Measurements from ENCODE around the gene NTM.
"Not testable (repeated sequence)": the region's sequence is repeated elsewhere in the genome, so short reads cannot be mapped to it uniquely, and the experiment has no call there.

The NTM gene

DNA sequence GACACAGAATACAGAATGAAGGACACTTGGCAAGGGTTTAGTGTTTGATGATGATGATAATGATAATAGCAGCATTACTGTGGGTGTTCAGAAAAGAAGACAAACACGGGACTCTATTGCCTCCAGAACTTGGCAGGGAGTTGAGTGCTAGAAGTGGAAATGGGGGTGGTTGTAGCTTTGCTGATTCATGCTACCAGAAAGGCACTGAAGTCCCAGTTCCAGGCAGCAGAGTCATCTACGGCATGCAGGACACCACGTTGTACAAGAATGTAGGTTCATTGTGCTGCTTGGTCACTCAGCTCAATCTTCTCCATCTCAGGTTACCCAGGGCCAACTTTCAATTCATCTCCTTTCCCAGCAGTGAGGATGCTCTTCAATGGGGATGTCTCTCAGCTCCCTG is 115.7 kb downstream of the NTM start:
- Histone ChIP-seq H3K9ac (ENCODE audit: low read depth, low read length) (no peak overlapping the region), H3K4me1 (ENCODE audit: insufficient read depth, low read length) (peaks cover 4% of the 10 kb centered on the region; the same call in 1 of the 2 replicates), H3K9me3 (ENCODE audit: insufficient read depth, low read depth, low read length) (no peaks in the 10 kb centered on the region), H3K36me3 (ENCODE audit: insufficient read depth, low read depth, low read length) (no peaks in the 10 kb centered on the region), H3K27ac (ENCODE audit: low read length) (no peak overlapping the region), H3K27me3 (ENCODE audit: insufficient read depth, low read length) (0 out of 2 replicates have a peak, but pooled peaks cover 5% of the 10 kb centered on the region), H3K4me3 (ENCODE audit: low read length) (no peak overlapping the region)

DNA sequence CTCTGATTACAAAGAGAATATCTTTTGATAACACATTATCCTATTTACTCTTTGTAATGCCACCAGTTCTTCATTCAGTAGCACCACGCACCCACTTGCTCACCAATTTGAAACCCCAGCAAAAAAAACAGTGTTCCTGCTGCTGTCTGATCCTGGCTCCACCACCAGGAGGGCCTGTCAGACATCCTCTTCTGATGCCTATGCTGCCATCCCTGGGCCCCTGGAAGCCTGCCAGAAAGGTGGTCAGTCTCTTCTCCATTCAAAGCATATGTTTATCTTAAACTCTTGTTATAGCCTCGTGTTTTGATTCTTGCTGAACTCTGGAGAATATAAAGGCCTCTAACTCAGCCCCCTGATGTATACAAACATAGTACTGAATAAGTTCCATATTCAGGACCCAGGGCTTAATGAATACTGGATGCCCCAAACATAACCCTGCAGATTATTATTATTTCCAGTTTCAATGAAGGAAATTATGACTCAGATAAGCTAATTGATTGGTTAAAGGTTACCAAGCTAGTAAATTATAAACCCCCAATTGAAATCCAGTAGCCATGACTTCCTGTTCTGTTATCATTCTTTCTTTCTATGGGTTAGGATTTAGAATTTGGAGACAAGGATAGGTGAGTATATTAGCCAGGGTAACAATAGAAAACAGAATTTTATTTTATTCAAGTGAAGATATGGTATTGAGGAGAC is 116.7 kb downstream of the NTM start:
- no peak overlapping the region for H3K27ac ChIP-seq (ENCODE audit: low read length)
- no peak overlapping the region for H3K4me3 ChIP-seq (ENCODE audit: low read length)
- H3K9me3 ChIP-seq (ENCODE audit: insufficient read depth, low read depth, low read length): no peaks in the 10 kb centered on the region
- H3K36me3 ChIP-seq (ENCODE audit: insufficient read depth, low read depth, low read length): no peaks in the 10 kb centered on the region
- H3K9ac ChIP-seq (ENCODE audit: low read depth, low read length): no peak overlapping the region
- peaks cover 4% of the 10 kb centered on the region; the same call in 1 of the 2 replicates for H3K4me1 ChIP-seq (ENCODE audit: insufficient read depth, low read length)
- 0 out of 2 replicates have a peak, but pooled peaks cover 5% of the 10 kb centered on the region for H3K27me3 ChIP-seq (ENCODE audit: insufficient read depth, low read length)

DNA sequence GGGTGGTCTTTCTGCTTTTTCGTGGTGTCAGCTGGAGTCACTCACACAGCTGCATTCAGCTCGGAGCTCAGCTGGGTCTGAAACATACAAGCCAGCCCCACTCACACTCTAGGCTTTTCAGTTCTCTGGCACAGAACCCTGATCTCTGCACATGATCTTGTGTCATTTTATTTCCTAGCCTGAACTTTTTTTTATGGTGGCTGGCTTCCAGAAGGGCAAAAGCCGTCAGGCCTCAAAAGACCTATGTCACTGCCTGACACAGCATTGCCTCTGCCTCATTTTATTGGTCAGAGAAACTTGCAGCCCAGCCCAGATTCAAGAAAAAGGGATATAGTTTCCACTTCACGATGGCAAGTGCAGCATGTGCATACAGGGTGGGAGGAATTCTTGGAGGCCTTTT is 117.8 kb downstream of the NTM start:
- Histone ChIP-seq H3K4me1 (ENCODE audit: insufficient read depth, low read length) (peaks cover 4% of the 10 kb centered on the region; the same call in 1 of the 2 replicates), H3K9ac (ENCODE audit: low read depth, low read length) (no peak overlapping the region), H3K4me3 (ENCODE audit: low read length) (no peak overlapping the region), H3K9me3 (ENCODE audit: insufficient read depth, low read depth, low read length) (no peaks in the 10 kb centered on the region), H3K27ac (ENCODE audit: low read length) (no peak overlapping the region), H3K36me3 (ENCODE audit: insufficient read depth, low read depth, low read length) (no peaks in the 10 kb centered on the region), H3K27me3 (ENCODE audit: insufficient read depth, low read length) (no peaks in the 10 kb centered on the region)

DNA sequence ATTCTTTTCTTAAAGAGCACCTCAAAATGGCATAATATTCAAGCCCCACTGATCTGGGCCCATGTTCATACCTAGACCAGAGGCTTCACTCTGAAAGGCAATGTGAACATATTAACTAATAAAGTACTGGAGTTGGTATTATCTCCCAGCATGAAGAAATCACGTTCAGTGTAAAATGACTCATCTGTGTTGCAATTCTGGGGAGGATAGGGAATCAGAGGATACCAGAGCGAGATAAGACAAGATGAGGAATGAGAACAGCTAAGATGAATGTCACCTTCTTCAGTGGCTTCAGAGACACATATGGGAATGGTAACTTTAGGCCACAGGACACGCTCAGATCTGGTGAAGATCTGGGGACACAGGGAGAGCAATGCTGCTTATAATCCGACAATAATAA is 121.1 kb downstream of the NTM start:
- Histone ChIP-seq H3K9me3 (ENCODE audit: insufficient read depth, low read depth, low read length) (no peaks in the 10 kb centered on the region), H3K4me1 (ENCODE audit: insufficient read depth, low read length) (no peaks in the 10 kb centered on the region), H3K36me3 (ENCODE audit: insufficient read depth, low read depth, low read length) (no peaks in the 10 kb centered on the region), H3K4me3 (ENCODE audit: low read length) (no peak overlapping the region), H3K27me3 (ENCODE audit: insufficient read depth, low read length) (no peaks in the 10 kb centered on the region), H3K27ac (ENCODE audit: low read length) (no peak overlapping the region), H3K9ac (ENCODE audit: low read depth, low read length) (no peak overlapping the region)

DNA sequence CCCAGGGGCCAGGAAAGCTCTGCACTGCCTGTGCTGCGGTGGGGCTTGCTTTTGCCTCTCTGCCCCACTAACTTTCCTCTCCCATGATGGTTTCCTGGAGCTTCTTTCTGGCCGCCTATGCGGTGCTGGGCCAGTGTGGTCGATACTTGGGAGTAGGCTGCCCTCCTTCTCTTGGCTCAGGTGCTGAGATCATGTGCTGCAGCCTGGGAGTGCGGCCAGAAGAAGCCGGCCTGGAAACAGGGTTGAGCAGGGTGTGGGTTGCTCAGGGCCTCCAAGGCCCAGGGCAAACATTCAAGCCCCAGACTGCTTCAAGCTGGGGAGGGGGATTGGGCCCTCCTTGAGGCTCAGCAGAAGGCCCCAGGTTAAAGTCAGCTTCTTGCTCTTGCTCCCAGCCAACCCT is 125.0 kb downstream of the NTM start:
- Histone ChIP-seq H3K36me3 (ENCODE audit: insufficient read depth, low read depth, low read length) (no peaks in the 10 kb centered on the region), H3K27me3 (ENCODE audit: insufficient read depth, low read length) (no peaks in the 10 kb centered on the region), H3K27ac (ENCODE audit: low read length) (no peak overlapping the region), H3K4me3 (ENCODE audit: low read length) (no peak overlapping the region), H3K9me3 (ENCODE audit: insufficient read depth, low read depth, low read length) (no peaks in the 10 kb centered on the region), H3K4me1 (ENCODE audit: insufficient read depth, low read length) (peaks cover 3% of the 10 kb centered on the region), H3K9ac (ENCODE audit: low read depth, low read length) (no peak overlapping the region)

DNA sequence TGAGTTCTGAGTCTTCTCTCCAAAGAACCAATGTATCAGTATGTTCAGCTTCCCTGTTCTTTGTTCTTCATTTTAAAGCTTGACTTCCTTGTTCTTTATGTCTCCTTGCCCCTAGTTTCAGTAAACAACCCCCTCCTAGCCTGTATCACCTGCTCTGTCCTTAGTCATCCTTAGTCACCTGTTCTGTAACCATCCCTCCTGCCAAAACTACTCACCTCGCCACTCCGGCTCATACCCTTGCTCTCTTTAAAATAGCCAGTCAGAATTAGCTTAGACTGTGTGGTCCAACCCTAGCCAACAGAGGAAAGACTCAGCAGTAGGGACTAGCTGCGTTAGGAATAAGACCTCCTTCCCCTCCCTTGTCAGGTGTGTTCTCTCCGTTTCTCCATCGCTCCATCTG is 127.3 kb downstream of the NTM start:
- not testable (repeated sequence) for H3K36me3 ChIP-seq (ENCODE audit: insufficient read depth, low read depth, low read length); H3K27ac ChIP-seq (ENCODE audit: low read length); H3K9ac ChIP-seq (ENCODE audit: low read depth, low read length); H3K27me3 ChIP-seq (ENCODE audit: insufficient read depth, low read length); H3K4me1 ChIP-seq (ENCODE audit: insufficient read depth, low read length); H3K4me3 ChIP-seq (ENCODE audit: low read length); H3K9me3 ChIP-seq (ENCODE audit: insufficient read depth, low read depth, low read length)

DNA sequence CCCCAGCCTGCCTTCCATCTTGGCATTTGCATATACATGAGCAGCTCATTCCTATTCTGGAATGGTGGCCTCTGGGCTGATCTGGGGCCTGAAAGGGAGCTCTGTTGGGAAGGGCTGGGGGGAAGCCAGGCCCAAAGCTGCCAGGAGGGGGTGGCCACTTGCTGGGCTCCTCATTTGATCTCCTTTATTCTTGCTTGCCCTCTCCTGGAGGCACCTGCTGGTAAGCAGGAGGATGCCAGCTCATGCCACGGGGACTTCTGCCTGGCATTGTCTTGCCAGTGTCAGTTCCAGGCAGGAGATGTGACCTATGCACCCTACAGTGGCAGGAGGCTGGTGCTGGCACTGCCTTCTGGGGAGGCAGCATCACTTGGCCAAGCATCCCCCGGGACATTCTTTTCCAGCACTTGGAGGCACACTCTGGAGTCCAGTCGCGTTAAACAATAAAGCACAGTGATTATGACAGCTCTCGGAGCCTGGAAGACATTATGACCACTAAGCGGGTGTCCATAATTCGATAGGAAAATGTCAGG is 128.3 kb downstream of the NTM start:
- no peaks in the 10 kb centered on the region for H3K36me3 ChIP-seq (ENCODE audit: insufficient read depth, low read depth, low read length)
- H3K4me3 ChIP-seq (ENCODE audit: low read length): no peak overlapping the region
- H3K27me3 ChIP-seq (ENCODE audit: insufficient read depth, low read length): no peaks in the 10 kb centered on the region
- H3K27ac ChIP-seq (ENCODE audit: low read length): no peak overlapping the region
- no peak overlapping the region for H3K9ac ChIP-seq (ENCODE audit: low read depth, low read length)
- peaks cover 4% of the 10 kb centered on the region for H3K4me1 ChIP-seq (ENCODE audit: insufficient read depth, low read length)
- no peaks in the 10 kb centered on the region for H3K9me3 ChIP-seq (ENCODE audit: insufficient read depth, low read depth, low read length)

DNA sequence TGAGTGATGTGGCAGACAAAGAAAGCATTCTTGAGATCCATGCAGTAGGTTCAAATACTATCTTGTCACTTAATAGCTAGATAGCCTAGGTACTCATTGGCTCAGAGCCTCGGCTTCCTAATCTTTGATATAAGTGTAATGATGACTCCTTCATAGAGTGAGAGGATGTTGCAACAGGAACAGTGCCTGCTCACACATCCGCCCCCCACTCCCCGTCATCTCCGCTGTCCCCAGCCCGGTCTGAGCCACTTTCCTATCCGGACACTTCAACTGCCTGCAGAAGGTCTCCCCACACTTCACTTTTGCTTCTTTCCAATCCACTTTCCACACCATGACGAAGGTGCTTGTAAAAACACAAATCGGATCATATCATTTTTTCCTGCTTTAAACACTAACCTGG is 128.8 kb downstream of the NTM start:
- Histone ChIP-seq H3K4me3 (ENCODE audit: low read length) (no peak overlapping the region), H3K36me3 (ENCODE audit: insufficient read depth, low read depth, low read length) (no peaks in the 10 kb centered on the region), H3K27ac (ENCODE audit: low read length) (no peak overlapping the region), H3K27me3 (ENCODE audit: insufficient read depth, low read length) (no peaks in the 10 kb centered on the region), H3K9ac (ENCODE audit: low read depth, low read length) (no peak overlapping the region), H3K9me3 (ENCODE audit: insufficient read depth, low read depth, low read length) (no peaks in the 10 kb centered on the region), H3K4me1 (ENCODE audit: insufficient read depth, low read length) (peaks cover 6% of the 10 kb centered on the region)

DNA sequence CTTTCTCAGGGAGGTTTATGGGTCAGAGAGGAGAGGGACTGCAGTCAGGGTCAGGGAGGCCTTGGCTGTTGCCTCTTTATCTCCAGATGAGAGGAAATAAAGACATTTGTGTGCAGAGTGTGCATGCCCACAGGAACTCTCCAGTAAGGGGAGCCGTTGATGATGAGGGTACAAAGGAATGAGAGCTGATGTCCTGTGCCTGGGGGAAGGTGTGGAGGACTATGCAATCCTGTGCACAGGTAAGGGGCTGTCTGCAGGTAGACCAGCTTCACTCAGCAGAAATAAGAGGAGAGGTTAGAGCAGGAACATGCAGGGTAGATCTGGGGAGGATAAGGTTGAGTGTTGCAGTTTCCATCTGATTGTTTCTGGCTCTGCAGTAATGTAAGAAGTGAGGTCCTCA is 132.6 kb downstream of the NTM start:
- Histone ChIP-seq H3K9me3 (ENCODE audit: insufficient read depth, low read depth, low read length) (no peaks in the 10 kb centered on the region), H3K4me1 (ENCODE audit: insufficient read depth, low read length) (peaks cover 6% of the 10 kb centered on the region), H3K36me3 (ENCODE audit: insufficient read depth, low read depth, low read length) (no peaks in the 10 kb centered on the region), H3K4me3 (ENCODE audit: low read length) (no peak overlapping the region), H3K9ac (ENCODE audit: low read depth, low read length) (no peak overlapping the region), H3K27me3 (ENCODE audit: insufficient read depth, low read length) (no peaks in the 10 kb centered on the region), H3K27ac (ENCODE audit: low read length) (no peak overlapping the region)

DNA sequence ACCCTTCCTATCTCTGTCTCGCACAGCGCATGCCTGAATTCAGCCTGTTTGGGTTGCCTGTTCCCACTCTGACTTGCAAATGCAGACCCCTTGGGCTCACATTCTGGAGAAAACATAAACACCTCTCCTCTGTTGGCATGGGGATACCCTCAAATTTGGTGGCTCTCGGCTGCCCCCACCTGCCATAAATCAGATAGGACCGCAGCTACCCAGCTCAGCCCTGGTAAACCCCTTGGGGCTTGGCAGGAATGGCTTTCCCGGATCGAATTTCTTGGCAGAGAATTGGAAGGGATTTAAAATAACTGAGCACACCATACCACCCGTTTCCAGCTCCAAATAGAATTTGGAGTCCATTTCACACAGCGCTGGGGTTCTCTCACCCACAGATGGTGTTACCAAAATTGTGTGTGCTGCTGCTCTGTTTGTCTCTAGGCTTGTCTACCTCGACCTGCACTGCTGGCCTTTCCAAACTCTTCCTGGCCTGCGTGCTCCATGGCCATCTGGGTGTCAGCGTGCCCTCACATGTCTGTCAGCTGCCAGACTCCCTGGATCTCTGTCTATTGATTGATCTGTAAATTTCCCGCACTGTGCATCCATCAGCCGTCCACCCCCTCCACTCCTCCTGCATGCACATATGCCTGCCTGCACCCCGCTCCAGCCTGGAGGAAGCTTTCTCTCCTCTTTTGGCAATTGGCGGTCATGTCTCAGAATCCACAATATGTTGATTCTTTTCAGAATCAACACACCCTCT is 134.0 kb downstream of the NTM start:
- H3K27me3 ChIP-seq (ENCODE audit: insufficient read depth, low read length): no peaks in the 10 kb centered on the region
- no peak overlapping the region for H3K4me3 ChIP-seq (ENCODE audit: low read length)
- H3K9me3 ChIP-seq (ENCODE audit: insufficient read depth, low read depth, low read length): no peaks in the 10 kb centered on the region
- no peaks in the 10 kb centered on the region for H3K36me3 ChIP-seq (ENCODE audit: insufficient read depth, low read depth, low read length)
- peaks cover 3% of the 10 kb centered on the region; the same call in 1 of the 2 replicates for H3K4me1 ChIP-seq (ENCODE audit: insufficient read depth, low read length)
- no peak overlapping the region for H3K27ac ChIP-seq (ENCODE audit: low read length)
- peak overlapping the region; percentile 35; the same call in 1 of the 2 replicates for H3K9ac ChIP-seq (ENCODE audit: low read depth, low read length)

DNA sequence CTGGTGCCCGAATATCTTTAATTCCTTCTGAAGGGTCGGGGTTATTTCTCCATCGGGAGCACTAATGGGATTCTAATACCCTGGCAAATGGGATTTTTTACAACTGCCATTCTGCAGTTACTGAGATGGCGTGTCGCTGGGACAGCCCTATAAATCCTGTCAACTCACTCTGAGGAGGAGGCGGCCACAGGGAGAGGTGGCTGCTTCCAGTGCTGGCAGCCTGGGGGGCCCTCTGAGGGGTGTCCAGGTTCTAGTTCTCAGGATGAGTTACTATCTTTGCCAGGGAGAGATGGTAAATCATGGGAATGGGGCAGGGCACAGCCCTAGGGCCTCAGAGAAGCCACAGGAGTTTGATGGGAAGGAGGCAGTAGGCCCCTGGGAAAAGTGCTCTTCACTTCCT is 135.9 kb downstream of the NTM start:
- Histone ChIP-seq H3K4me1 (ENCODE audit: insufficient read depth, low read length) (peaks cover 3% of the 10 kb centered on the region; the same call in 1 of the 2 replicates), H3K4me3 (ENCODE audit: low read length) (no peak overlapping the region), H3K27me3 (ENCODE audit: insufficient read depth, low read length) (no peaks in the 10 kb centered on the region)

DNA sequence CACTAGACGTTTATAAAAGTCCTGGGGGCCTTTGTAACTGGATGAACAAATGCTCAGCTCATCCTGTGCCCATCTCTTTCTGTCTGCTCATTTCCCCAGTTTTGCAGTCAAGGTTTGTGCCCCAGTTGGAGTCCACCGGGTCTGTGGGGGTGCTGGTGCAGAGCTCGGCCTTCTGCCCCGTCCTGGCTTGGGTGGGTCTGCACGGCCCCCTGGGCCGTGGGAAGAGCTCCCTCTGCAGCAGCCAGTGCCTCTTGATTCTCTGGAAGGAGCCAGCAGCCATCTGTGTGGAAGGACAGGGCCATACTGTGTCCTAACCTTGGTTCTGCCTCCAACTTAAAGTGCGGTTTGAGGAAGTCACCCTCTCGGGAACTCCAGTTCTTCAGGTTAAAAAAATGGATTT is 140.2 kb downstream of the NTM start:
- no peak overlapping the region for H3K27ac ChIP-seq (ENCODE audit: low read length)
- no peaks in the 10 kb centered on the region for H3K27me3 ChIP-seq (ENCODE audit: insufficient read depth, low read length)

More for the DNA sequence above, 135.9 kb downstream of the NTM start:
- H3K9ac ChIP-seq (ENCODE audit: low read depth, low read length): no peak overlapping the region
- no peak overlapping the region for H3K27ac ChIP-seq (ENCODE audit: low read length)
- no peaks in the 10 kb centered on the region for H3K9me3 ChIP-seq (ENCODE audit: insufficient read depth, low read depth, low read length)
- no peaks in the 10 kb centered on the region for H3K36me3 ChIP-seq (ENCODE audit: insufficient read depth, low read depth, low read length)

More for the DNA sequence above, 140.2 kb downstream of the NTM start:
- Histone ChIP-seq H3K9ac (ENCODE audit: low read depth, low read length) (no peak overlapping the region), H3K4me3 (ENCODE audit: low read length) (no peak overlapping the region), H3K36me3 (ENCODE audit: insufficient read depth, low read depth, low read length) (no peaks in the 10 kb centered on the region), H3K9me3 (ENCODE audit: insufficient read depth, low read depth, low read length) (no peaks in the 10 kb centered on the region), H3K4me1 (ENCODE audit: insufficient read depth, low read length) (no peaks in the 10 kb centered on the region)

Data from iPS-20b (cell line).